Left renal pelvis (tissue), 4 donors: Measurements from ENCODE around the gene GAST. TPM values are rescaled to one million over a fixed set of nuclear protein-coding genes. Genes with fewer than 3 reads are reported as not detected.
"Not testable (repeated sequence)": the region's sequence is repeated elsewhere in the genome, so short reads cannot be mapped to it uniquely, and the experiment has no call there.

ENCODE experiments used
- DNase-seq, 4 donors: peaks; one replicate each; pipeline ENCODE4 v3.0.0-alpha.2; 2013; ENCODE audit warnings: low read depth in 4 of 4, low spot score in 3 of 4
- polyA plus RNA-seq, 4 donors: library from polyadenylated mRNA; unstranded; fragments of 120-200 nt; gene quantifications; one replicate each; pipeline ENCODE4 v1.2.1, GENCODE V29; 2013; ENCODE audit not compliant: insufficient read length in 4 of 4

GAST gene
- not detected for polyA plus RNA-seq

GRCh38 chr17:41711669-41712400 is at the start of gene GAST:
GAST (plus strand) TSS chr17:41712331; CDS start chr17:41715437, 3,106 bp downstream.
- DNase-seq: no peak

GRCh38 chr17:41663451-41664171 is 48.5 kb upstream of the GAST start:
- DNase-seq: no peak

GRCh38 chr17:41664172-41664457 is 48.0 kb upstream of the GAST start:
- no peak for DNase-seq

- DNase-seq: no peak
Observed at GRCh38 chr17:41664587-41665565, 47.3 kb upstream of the GAST start.

- DNase-seq: no peak
Observed at GRCh38 chr17:41665566-41666236, 46.4 kb upstream of the GAST start.

- no peak for DNase-seq
Observed at GRCh38 chr17:41666237-41666641, 45.9 kb upstream of the GAST start.

- no peak for DNase-seq
Observed at GRCh38 chr17:41666708-41667279, 45.3 kb upstream of the GAST start.

GRCh38 chr17:41667280-41668041 is 44.7 kb upstream of the GAST start:
- no peak for DNase-seq

GRCh38 chr17:41672153-41672552 is 40.0 kb upstream of the GAST start:
- no peak for DNase-seq

GRCh38 chr17:41675157-41676057 is 36.7 kb upstream of the GAST start:
- DNase-seq: not testable (repeated sequence)

GRCh38 chr17:41676058-41676419 is 36.1 kb upstream of the GAST start:
- no peak for DNase-seq

GRCh38 chr17:41678411-41678906 is 33.7 kb upstream of the GAST start:
- no peak for DNase-seq

- no peak for DNase-seq
Observed at GRCh38 chr17:41678907-41679739, 33.0 kb upstream of the GAST start.

- DNase-seq: no peak
Observed at GRCh38 chr17:41679740-41680425, 32.2 kb upstream of the GAST start.

- no peak for DNase-seq
Observed at GRCh38 chr17:41680426-41681040, 31.6 kb upstream of the GAST start.

- no peak for DNase-seq
Observed at GRCh38 chr17:41681776-41682175, 30.4 kb upstream of the GAST start.
